Mononuclear cell (primary cell): ENCODE data around the gene MAPK14. TPM values are rescaled to one million over a fixed set of nuclear protein-coding genes. Genes with fewer than 3 reads are reported as not detected.
"Not testable (repeated sequence)": the region's sequence is repeated elsewhere in the genome, so short reads cannot be mapped to it uniquely, and the experiment has no call there.

ENCODE experiments used
- H3K27me3 ChIP-seq: 2 replicates; pipeline ENCODE4 v1.6.0; 2011; ENCODE audit warnings: low read length, control low read depth; ENCODE audit not compliant: insufficient read depth
- H3K4me1 ChIP-seq: 2 replicates; pipeline ENCODE4 v1.5.1; 2011; ENCODE audit warnings: mild to moderate bottlenecking, low read length, control low read depth; ENCODE audit not compliant: insufficient read depth
- H3K4me3 ChIP-seq: 2 replicates; pipeline ENCODE4 v1.5.1; 2011; ENCODE audit warnings: mild to moderate bottlenecking, low read length, moderate library complexity
- H3K9me3 ChIP-seq: 2 replicates; pipeline ENCODE4 v1.5.1; 2011; ENCODE audit warnings: low read depth, mild to moderate bottlenecking, control low read depth, low read length
- total RNA-seq: library from RNA; depleted of rRNA; stranded (reverse); fragments of >200 nt; gene quantifications from one replicate; pipeline ENCODE4 v1.2.3, GENCODE V29; 2012

Gene MAPK14
- total RNA-seq, 1 donor, result 86.9 TPM

DNA sequence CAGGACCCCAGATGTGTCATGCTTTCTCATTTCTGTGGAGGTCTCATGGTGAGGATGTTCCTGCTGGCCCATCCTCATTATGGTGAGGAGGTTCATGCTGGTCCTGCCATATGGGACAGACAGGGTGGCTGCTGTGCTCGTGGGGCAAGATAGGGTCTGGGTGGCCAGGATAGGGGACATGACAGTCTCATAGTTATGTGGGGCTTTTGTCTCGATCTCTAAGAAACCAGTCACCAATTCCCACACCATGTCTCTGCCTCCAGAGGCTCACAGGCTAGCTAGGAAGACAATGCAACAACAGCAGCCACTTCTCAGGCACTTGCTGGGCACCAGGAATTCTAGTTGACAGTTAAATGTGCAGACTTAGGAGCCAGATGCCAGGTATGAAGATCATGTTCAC, 98.5 kb downstream of the MAPK14 start:
- H3K4me1 ChIP-seq, result peaks cover 82% of the 10 kb centered on the region
- H3K27me3 ChIP-seq, result no peaks in the 10 kb centered on the region
- H3K4me3 ChIP-seq, result no peak overlapping the region
- no peaks in the 10 kb centered on the region for H3K9me3 ChIP-seq

DNA sequence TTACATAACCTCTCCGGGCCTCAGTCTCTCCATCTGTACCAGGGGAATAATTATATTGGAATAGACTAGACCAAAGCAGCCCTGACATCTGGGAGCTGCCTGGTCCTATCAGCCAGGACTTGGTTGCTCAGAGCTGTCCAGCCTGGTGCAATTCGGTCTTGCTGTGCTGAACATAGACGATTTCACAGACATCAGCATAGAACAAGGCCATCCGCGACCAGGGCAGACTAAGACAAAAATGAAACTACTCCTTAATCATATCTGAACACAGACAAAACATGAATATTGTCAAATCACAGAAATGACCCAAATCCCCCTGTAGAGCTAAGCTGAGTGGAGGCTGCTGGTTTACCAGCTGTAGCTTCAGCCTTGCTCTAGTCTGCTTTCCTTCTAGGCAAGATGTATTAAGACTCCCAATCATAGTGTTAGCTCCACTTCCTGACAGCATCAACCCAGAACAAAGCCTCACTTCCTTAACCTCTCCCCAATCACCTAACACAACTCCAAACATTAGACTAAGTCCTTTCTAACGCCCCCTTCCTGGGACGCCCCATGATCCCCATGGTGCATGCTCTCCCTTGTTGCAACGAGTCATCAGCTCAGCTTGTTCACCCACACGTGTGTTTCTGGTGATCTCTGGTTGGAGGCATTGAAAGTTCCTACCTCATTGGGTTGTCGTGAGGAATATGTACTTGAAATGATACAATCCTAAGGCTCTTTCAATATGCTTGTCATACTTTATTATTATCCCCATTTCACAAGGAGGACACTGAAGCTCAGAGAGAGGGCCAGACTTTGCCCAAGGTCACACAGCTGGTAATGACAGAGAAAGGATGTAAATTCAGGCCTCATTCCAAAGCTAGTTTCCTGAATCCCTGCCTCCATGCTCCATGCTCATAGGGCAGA, 99.2 kb downstream of the MAPK14 start:
- Histone ChIP-seq H3K27me3 (no peaks in the 10 kb centered on the region), H3K4me3 (no peak overlapping the region)

DNA sequence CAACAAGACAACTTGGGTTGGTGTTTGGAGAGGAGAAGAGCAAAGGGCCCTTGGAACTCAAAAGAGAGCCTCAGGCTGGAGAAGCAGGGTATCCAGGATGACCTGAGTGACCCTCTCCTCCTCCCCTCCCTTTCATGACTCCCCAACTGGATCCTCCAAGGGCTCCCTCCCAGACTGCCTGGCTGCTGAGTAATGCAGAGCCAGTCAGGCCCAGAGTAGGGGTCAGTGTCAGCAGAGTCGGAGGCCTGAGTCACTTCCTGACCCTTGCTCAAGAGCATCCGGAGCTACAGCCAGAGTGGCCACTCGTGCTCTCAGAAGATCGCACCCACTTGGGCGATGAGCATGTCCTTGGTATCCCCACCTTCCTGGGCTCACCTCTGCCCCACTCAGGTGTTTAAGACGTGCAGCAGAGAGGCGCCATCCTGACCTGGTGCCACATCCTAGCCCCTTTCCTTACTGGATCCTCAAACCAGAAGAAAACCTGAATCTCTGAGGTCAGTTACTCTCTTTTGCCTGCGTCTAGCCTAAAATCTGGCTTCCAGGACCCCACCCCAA, 99.9 kb downstream of the MAPK14 start:
- H3K9me3 ChIP-seq, result no peaks in the 10 kb centered on the region
- no peak overlapping the region for H3K4me3 ChIP-seq
- no peaks in the 10 kb centered on the region for H3K27me3 ChIP-seq
- peaks cover 82% of the 10 kb centered on the region for H3K4me1 ChIP-seq

More for the DNA sequence above, 99.2 kb downstream of the MAPK14 start:
- peaks cover 82% of the 10 kb centered on the region for H3K4me1 ChIP-seq
- H3K9me3 ChIP-seq, result no peaks in the 10 kb centered on the region

DNA sequence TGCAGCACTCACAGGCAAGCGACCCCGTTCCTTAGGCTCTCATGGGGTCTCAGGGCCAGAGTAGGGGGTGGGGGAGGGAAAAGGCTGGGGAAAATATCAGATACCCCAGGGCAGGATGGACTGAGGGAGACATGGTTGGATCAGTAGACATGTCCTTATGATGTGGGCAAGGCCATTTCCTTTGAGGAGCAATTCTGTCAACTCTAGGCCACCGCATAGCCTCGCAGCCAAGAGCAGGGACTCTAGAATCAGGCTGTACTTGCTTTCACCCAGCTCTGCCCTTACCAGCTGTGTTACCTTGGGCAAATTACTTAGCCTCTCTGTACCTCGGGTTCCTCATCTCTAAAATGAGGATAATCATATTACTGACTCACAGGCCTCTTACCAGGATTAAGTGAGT, 100.5 kb downstream of the MAPK14 start:
- H3K4me1 ChIP-seq, result peaks cover 82% of the 10 kb centered on the region
- no peak overlapping the region for H3K4me3 ChIP-seq
- no peaks in the 10 kb centered on the region for H3K27me3 ChIP-seq

DNA sequence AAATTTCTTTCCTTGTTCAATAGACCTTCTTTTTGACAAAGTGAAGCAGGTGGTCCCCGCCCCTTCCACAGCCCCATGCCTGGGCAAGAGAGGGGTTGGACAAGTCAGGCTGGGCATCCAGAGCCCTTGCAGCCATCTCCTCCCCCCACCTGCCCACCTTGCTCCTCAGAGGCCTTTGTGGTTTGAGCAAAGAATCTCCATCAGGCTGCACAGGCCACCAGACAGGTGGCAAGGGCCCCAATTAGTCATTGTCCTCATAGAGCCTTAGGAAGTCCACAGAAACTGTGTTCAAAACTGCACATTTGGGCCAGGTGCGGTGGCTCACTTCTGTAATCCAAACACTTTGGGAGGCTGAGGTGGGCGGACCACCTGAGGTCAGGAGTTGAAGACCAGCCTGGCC, 101.2 kb downstream of the MAPK14 start:
- no peaks in the 10 kb centered on the region for H3K27me3 ChIP-seq
- no peaks in the 10 kb centered on the region for H3K9me3 ChIP-seq
- H3K4me3 ChIP-seq, result no peak overlapping the region
- H3K4me1 ChIP-seq, result peaks cover 75% of the 10 kb centered on the region

More for the DNA sequence above, 100.5 kb downstream of the MAPK14 start:
- no peaks in the 10 kb centered on the region for H3K9me3 ChIP-seq

DNA sequence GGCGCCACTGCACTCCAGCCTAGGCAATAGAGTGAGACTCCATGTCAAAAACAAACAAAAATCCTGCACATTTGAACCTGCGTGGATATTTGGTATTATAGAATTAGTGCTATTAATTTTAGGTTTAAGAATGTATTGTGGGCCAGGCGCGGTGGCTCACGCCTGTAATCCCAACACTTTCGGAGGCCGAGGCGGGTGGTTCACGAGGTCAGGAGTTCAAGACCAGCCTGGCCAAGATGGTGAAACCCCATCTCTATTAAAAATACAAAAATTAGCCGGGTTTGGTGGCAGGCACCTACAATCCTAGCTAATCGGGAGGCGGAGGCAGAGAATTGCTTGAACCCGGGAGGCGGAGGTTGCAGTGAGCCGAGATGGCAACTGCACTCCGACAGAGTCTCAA, 101.7 kb downstream of the MAPK14 start:
- not testable (repeated sequence) for H3K9me3 ChIP-seq, H3K4me3 ChIP-seq, H3K27me3 ChIP-seq
- peaks cover 71% of the 10 kb centered on the region for H3K4me1 ChIP-seq

DNA sequence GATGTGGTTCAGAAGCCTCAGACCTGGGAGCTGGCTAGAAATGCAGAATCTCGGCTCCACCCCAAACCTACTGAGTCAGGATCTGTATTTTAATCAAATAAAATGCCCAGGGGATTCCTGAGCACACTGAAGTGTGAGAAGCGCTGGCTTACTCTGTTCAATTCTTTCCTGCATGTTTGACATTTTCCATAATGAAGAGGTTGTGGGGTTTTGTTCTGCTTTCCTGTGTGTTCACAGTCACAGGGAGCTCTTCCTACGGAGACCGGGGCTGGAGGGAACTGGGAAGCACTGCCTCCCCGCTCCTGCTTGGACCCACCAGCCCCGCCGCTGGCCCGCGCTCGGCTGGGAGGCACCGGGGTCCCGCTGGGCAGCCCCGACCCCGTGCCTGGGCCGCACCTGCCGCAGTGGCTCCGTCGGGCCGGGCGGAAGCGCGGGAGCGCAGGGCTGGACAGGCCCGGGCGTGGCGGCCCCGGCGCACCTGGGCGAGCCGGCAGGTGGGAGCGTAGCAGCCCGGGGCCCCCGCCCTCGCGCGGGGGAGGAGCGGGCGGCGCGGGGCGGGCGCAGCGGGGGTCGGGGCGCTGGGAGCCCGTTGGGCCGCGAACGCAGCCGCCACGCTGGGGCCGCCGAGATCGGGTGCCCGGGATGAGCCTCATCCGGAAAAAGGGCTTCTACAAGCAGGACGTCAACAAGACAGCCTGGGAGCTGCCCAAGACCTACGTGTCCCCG, 102.5 kb downstream of the MAPK14 start, which contains the start of gene MAPK13:
TSS of gene MAPK13 (plus strand) at position 573 of the 726 bp plus-strand sequence. CDS start at position 643, 70 bp downstream.
- Histone ChIP-seq H3K9me3 (no peaks in the 10 kb centered on the region), H3K4me1 (peaks cover 70% of the 10 kb centered on the region), H3K27me3 (no peaks in the 10 kb centered on the region), H3K4me3 (peak within 1 kb of the TSS; percentile 42)

DNA sequence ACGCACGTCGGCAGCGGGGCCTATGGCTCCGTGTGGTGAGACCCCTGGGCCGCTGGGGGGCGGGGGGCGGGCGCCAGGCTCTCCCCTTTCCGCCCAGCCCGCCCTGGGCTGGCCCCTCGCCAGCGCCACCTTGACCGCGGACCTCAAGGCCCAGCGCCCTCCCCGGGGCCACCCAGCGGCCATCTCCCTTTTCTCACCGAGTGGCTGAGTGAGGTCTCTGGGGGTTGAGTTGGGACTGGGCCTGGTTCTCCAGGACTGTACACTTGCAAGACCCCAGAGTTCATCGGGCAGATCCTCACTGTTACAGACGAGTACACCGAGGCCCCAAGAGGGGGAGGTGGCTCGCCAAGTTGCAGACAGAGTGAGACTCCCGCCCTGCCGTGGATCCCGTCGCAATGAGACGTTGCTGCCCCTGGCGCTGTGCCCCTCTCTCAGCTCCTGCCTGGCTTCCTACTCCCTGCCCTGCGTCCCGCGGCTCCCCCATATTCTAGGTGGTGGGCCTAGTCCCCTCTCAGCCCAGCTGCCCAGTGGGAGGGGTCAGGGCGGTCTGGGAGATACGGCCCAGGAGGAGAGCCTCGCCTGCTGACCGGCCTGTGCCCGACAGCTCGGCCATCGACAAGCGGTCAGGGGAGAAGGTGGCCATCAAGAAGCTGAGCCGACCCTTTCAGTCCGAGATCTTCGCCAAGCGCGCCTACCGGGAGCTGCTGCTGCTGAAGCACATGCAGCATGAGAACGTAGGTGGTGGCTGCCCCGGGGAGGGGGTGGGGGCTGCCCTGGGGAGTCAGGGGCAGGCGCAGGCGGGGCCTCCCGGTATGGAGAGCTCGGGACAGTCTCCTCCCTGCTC, 103.3 kb downstream of the MAPK14 start:
- H3K27me3 ChIP-seq, result no peaks in the 10 kb centered on the region
- H3K9me3 ChIP-seq, result no peaks in the 10 kb centered on the region
- peak overlapping the region; percentile 42 for H3K4me3 ChIP-seq
- peaks cover 68% of the 10 kb centered on the region for H3K4me1 ChIP-seq

DNA sequence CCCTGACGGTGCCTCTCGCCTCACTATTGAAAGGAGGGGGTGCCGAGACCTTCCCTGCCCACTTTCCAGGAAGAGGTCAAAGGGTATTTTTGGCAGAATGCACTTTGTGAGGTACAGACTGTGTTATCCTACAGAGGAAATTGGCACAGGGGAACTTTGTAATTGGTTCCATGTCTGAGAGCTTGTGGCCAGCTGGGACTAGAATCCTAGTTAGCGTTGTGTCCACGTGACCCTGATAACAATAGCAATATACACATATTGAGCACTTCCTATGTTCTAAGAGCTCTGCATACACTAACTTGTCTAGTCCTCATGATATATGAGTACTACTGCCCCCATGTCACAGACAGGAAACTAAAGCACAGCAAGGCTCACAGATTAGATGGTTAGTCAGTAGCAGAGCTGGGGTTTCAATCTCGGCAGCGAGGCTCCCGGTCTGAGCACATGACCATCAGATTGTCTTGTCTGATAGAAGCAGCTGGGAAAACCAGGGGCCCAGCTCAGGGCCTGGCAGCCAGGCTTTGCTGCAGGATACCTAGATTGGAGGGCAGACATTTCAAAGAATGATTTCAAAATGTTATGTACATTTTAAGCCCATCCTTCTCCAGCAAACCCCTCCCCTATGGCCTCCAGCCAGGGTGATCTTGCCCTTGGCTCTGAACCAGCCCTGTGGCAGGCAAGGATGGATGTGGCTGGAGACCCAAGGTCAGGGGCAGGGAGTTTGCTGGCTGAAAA, 104.1 kb downstream of the MAPK14 start:
- Histone ChIP-seq H3K9me3 (no peaks in the 10 kb centered on the region), H3K27me3 (no peaks in the 10 kb centered on the region), H3K4me3 (peak overlapping the region; percentile 42), H3K4me1 (peaks cover 60% of the 10 kb centered on the region)

DNA sequence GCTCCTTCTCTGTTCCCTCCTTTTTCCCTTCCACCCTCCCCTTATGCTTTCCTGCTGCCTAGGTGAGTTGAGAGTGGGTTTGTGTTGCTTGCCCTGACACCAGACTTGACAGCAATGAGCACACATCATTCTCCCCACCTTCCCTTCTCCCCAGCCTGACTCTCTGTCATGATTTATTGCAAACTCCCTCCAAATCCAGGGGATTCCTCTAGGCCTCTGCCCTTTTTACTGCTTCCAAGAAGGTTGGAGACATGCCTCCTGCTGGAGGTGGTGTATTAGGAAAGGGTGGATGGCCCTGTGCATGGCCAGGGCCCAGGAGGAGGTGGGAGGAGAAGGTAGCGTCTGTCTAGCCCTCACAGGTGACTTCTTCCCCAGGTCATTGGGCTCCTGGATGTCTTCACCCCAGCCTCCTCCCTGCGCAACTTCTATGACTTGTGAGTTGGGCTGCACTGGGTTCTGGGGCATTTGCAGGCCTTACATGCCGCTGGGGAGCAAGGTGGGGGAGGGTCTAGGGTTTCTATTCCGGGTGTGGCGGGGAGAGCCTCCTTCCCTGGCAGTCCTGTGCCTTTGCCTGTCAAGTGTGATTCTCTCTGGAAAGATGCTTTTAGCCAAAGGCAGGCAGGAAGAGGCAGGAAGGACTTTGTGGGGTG, 104.8 kb downstream of the MAPK14 start:
- Histone ChIP-seq H3K4me3 (no peak overlapping the region), H3K9me3 (no peaks in the 10 kb centered on the region), H3K27me3 (no peaks in the 10 kb centered on the region), H3K4me1 (peaks cover 54% of the 10 kb centered on the region)

DNA sequence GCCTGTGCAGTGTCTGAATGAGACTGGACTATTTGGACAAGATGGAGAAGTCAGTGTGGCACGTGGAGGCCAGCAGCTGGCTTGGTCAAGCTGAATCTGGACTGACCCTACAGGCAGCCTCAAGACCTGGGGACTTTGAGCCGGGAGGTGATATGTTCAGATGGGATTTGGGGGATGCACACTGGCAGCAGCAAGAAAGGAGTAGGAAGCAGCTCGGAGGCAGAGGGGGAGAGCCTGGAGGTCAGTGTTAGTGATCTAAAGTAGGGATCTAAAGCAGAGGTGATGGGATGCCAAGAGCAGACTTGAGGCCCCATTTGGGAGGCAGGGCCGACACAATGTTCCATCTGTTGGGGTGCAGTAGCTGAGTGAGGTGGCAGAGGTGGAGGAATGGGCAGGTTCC, 105.5 kb downstream of the MAPK14 start:
- Histone ChIP-seq H3K9me3 (no peaks in the 10 kb centered on the region), H3K4me1 (peaks cover 46% of the 10 kb centered on the region), H3K27me3 (no peaks in the 10 kb centered on the region), H3K4me3 (no peak overlapping the region)

DNA sequence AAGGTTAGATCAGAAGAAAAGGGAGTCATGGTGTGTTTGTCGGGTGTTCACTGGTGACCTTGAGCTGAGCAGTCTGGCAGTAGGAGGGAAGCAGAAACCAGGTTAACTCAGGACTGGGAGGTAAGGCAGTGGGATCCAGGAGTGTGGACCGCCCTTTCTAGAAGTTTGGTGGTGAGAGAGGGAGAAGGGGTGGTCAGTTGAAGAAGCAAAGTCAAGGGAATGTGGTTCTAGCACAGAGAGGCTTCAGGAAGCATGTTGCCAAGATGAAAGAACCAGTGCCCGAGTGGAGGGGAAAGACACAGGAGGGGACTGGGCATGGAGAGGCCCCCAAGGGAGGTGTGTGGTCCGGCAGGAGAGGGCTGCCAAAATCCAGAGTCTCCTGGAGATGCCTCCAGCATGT, 106.3 kb downstream of the MAPK14 start:
- H3K9me3 ChIP-seq, result no peaks in the 10 kb centered on the region

DNA sequence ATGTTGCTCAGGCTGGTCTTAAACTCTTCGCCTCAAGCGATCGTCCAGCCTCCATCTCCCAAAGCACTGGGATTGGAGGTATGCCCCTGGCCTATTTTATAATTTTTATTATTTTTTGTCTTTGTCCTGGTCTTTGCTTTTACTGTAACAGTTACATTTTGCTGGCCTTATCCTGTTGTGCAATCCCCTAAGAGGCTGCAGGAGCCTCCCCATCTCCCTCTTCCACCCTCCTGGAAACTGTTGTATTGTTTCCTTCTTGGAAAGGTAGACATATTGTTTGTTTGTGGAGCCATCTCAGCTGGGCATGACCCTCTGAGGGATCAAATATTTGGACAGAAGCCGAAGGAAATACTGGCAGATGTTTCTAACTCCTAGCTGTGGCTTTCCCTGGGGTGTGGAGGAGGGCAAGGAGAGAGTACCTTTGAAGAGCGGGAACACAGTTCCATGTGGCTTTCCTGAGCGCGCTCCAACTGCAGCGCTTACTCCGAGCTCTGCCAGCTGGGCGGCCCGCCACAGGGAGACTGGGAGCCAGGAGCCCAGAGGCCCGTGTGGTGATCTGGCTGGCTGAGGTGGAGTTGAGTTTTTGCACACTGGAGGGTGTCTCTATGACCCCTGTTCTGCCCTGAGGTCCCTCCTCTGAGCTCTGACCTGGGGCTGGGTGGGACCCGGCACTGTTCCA, 107.6 kb downstream of the MAPK14 start:
- Histone ChIP-seq H3K9me3 (no peaks in the 10 kb centered on the region), H3K4me1 (peaks cover 34% of the 10 kb centered on the region), H3K27me3 (no peaks in the 10 kb centered on the region), H3K4me3 (no peak overlapping the region)

More for the DNA sequence above, 106.3 kb downstream of the MAPK14 start:
- Histone ChIP-seq H3K4me1 (peaks cover 38% of the 10 kb centered on the region), H3K27me3 (no peaks in the 10 kb centered on the region), H3K4me3 (no peak overlapping the region)
